Mesenteric fat pad (tissue), 1 donor: ENCODE results near the gene CEP85L. TPM values are rescaled to one million over a fixed set of nuclear protein-coding genes. Genes with fewer than 3 reads are reported as not detected.

Source experiments
- DNase-seq: peaks from one replicate; pipeline ENCODE4 v3.0.0-alpha.2; 2020; ENCODE audit warnings: low spot score
- total RNA-seq: library from RNA; stranded (reverse); fragmentation: NEBNext Ultra II Directional; extraction: Animal tissue kit (Norgen Biotek cat#: 25700); gene quantifications from one replicate; pipeline ENCODE4 v1.2.1, GENCODE V29; 2021
- donor health status: DM: yes; HTN: yes; CAD: no.

Gene CEP85L
- total RNA-seq, 1 donor from 2014 or later = 11.6 TPM

DNA sequence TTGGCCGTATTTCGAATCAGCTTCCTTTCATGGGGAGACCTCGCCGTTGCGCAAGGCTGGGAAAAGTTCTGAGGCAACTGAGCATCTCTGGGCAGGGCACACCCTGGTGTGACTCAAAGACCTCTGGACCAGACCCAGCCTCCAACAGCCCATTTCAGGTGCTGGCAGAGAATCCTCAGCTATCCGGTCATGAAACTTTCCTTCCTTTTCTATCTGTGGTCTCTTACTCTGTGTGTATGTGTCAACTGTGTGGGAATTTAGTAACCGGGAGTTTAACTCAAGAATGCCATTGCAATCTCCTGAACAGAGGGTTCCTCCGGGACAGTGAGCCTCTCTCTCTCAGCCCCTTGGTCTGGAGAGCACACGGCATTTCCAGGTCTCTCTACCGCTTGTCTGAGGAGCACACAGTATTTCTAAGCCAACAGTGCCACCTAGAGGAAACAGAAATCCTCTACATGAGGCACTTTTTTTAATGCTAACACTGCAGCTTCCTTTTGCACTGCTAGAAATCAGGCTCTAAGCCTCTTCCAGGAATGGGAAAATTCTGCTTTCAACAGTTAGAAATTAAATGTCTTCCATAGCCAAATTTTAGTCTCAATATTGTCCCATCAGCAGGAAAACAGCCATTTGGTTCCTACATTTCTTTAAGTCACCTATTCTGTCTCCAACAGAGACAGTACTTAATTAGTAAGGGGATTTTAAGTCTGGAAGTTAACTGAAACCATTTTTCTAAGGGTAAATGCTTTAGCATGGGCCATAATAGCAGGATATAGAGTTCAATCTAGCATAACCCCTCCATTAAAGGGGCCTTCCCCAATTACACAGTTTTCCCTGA lies 70.6 kb downstream of the CEP85L start:
- DNase-seq = no peak

DNA sequence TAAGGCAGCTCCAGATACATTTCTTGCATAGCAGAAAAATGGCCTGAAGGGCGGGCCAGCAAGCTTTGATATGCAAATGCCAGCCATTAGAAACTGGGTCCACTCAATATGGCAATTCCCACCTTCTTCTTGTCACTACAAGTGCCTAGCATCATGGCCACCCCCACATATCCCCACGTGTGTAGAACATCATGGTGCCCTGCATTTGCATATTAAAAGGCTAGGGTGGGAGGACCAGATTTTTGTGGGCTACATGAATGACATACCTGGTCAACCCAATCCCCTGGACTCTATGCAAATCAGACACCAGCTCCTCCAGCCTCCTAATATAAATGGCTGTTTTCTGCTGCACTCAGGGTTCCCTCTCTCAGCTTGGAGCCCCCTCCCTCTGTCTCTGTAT lies 71.6 kb downstream of the CEP85L start:
- DNase-seq = no peak

DNA sequence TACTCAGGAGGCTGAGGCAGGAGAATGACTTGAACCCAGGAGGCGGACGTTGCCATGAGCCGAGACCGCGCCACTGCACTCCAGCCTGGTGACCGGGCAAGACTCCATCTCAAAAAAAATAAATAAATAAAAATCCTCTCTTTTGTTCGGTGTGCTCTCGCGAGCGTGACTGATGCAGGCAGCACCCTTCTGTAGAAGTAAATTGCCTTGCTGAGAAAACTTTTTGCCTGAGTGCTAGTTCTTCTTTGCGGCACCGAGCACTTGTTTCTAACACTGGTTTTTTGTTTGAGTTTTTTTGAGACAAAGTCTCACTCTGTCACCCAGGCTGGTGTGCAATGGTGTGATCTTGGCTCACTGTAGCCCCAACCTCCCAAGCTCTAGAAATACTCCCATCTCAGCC lies 72.8 kb downstream of the CEP85L start:
- no peak for DNase-seq

DNA sequence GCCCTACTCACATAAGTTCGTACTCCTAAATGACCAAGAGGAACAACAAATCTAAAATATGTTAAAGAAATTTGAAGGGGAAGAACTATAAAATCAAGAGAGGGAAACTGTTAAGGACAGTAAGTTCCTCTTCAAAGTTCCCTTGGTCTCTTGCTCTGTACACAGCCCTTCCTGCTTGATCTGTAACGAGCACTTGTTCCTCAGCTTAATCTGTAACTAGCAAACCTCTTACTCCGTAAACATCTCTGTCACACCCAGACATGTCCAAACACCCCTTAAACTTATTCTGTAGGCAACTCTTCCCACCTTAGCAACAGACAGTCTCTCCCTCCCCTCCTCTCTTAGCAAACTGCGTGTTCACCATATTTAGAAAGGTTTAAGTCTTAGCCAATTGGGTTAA lies 73.4 kb downstream of the CEP85L start:
- DNase-seq = no peak

DNA sequence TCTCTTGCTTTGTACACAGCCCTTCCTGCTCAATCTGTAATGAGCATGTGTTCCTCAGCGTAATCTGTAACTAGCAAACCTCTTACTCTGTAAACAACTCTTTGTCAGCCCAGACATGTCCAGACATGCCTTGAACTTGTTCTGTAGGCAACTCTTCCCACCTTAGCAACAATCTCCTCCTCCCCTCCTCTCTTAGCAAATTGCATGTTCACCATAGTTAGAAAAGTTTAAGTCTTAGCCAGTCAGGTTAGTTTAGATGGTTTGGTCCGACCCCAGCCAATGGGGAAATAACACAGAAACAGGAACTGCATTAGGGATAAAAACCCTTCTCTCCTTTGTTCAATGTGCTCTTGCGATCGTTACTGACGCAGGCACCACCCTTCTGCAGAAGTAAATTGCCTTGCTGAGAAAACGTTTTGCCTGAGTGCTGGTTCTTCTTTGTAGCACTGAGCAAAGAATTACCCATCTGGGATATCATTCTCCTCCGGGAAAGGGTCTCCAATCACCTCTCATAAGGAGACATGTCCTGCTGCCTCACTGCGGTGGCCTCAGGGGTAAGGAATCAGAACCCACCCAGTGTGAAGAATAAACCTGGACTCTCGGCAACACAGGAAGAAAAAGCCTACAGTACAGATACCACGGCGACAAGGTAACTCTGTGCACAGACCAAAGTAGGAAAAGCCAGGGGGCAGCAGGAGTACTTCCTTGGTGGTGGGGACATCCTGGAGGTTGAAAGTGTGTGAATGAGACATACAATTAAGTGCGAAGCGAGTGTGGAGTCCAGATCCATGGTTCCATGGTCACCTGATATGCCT lies 77.1 kb downstream of the CEP85L start:
- no peak for DNase-seq

DNA sequence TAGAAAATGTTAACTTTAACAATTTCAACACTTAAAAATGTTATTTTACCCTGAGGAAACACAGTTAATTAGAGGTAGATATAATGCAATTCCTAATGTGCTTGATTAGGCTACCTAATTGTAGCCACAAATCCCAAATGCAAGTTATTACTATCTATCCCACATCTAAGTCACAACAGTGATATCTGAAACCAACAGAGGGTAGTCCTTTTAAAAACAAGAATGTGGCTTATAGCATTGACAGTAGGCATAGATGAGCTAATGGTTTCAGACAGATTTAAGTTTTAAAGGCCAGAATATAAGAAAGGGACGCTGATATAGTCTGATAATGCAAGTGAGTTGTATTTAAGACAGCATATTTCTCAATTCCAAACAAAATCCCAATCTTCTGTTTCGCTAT lies 80.3 kb downstream of the CEP85L start:
- no peak for DNase-seq

DNA sequence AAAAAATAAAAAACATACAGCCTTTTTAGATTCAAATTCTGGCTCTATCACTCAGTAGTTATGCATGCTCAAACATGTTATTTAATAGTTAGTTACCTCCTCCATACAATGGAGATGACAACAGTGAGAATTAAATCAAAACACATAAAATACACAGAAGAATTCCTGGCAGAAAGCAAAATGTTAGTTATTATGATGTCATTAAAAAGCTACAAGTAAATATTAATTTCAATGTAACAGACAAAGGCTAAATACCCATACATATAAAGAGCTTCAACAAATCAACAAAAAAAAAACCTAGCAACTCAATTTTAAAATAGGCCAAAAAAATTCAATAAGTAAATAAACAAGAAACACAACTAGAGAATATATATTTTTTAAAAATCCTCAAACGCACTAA lies 81.9 kb downstream of the CEP85L start:
- no peak for DNase-seq

DNA sequence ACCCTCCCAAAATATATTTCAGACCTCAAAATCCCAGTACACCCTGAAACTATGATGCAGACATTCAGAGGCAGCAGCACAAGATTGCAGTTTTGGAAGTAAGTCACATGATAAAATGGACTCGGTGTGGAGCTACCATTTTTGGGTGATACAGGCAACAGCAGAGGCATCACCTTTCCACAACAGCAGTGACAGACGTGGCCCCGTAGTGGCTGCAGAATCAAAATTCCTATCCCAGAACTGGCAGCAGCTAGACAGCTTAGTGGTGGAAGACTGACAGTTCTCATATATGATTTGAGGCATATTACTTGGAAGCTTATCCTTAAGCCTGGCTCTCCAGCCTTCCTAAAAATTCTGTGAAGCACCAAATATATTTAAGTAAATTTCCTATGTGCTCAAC lies 83.4 kb downstream of the CEP85L start:
- no peak for DNase-seq

DNA sequence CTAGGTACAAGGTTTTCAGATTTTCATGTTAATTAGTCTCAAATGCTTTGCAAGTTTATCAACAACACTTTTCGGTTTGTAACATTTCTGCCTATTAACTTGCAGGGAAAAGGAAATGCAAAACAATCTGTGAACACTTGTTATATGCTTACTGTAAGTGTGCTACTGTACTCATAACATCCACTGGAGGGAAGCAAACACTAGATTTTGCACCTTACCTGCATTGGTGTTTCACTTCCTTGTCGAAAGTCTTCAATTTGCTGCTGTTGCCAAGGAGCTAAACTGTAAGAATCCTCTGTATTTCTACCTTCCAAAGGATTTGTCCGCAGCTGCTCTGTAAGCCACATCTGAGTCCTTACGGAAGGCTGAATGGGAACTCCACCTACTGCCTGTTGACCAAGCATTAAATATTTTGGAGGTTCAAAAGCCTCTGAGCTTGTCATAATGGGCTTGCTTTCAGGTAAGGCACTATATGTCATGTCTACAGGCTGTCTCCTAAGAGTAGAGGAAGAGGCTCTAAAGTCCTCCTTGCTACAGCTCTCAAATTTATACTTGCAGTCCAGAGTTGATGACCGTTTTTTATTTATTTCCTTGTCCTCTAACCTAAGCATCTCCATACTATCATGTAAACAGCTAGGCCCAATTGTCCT lies 86.0 kb downstream of the CEP85L start:
- DNase-seq = no peak

DNA sequence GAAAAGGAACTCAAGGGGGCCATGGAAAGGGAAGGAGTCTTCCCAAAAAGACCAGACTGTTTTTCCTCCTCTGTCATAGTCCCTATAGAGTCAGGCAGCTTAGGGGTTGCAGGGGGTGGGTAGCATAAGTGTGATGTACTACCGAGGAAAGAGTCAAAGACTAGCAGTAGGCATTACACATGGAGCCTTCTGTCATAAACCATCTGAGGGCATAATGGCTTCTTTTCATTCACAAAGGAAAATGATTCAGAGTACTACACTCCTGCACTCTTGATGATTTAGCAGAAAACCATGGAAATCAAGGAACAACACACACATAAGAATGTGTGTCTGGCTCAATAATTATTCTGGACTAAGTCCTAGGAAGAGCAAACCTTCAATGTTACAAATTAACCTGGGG lies 88.4 kb downstream of the CEP85L start:
- DNase-seq = no peak

DNA sequence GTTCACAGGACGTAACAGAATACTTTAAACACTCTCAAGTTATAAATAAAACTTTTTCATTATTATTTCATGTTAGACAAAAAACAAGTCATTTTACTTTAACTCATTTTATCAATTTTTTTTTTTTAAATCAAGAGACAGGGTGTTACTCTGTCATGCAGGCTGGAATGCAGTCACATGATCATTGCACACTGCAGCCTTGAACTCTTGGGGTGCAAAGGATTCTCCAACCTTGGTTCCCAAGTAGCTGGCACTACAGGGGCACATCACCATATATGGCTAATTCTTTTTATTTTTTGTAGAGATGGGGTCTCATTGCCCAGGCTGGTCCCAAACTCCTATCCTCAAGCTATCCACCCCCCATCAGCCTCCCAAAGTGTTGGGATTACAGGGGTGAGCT lies 89.1 kb downstream of the CEP85L start:
- no peak for DNase-seq

DNA sequence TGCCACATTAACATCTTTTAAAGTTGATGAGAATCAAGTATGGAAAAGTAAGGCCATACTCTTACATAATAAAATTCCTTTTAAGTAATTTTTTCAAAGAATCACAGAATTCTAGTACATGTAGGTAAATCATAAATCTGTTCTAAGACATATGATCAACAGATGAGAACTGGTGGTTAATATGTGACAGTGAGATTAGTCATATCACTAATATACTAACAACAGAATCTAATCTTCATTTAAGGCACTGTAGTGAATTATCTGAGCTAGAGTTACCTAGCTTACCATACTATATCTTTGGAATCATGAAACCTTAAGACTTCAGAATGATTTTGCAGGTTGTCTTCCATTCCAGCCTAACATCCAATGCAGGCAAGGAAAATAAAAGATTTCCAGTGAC lies 91.7 kb downstream of the CEP85L start:
- no peak for DNase-seq

DNA sequence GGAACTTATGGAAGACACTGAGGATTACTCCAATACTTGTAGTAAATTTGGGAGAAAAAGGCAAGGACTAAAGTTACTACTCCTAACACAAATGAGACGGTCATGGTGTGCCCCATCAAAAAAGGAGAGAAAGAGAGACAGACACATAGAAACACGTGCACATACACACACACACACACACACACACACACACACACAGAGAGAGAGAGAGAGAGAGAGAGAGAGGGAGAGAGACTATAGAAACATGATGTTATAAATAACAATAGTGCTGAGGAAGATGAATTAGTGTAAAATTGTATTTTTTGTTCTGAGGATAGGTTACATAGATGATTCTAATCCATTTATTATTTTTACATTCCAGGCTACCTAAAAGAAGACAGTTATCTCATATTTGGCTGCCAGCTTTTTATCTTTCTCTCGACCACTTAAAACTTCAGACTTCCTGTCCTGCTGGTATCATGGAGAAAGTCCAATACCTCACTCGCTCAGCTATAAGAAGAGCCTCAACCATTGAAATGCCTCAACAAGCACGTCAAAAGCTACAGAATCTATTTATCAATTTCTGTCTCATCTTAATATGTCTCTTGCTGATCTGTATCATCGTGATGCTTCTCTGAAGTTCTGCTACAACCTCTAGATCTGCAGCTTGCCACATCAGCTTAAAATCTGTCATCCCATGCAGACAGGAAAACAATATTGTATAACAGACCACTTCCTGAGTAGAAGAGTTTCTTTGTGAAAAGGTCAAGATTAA lies 92.8 kb downstream of the CEP85L start:
- no peak for DNase-seq

DNA sequence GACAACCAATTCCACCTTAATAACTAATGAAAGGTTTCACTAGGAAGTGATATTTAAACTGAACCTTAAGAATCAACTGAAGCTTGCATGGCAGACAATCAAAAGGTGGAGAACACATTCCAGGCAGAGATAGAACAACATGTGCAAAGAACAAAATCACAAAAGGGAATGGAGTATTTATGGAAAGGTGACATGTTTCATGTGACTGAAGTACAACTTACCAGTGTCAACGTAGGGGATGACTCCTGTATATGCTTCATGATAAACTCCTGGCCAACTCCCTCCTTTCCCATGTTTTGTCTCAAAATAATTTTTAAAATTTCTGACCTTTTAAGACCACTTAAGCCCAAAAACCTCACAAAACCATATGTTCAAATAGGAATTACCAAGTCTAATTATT lies 96.7 kb downstream of the CEP85L start:
- DNase-seq = no peak

DNA sequence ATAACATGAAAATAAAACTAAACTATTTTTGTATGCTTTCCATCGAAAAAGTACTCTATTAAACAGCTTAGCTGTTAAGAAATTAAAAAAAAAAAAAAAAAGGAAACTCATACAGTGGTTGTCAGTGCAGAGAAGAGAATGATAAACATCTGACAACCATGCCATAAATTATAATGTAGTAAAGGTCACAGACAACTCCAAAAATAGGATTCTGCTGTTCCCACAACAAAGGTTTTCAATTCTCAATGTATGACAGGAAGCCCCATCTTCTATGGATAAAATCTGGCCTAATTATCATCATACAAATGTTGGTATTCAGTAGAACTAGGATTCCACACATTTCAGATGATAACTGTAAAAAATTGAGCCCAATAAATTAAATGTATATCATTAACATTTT lies 98.3 kb downstream of the CEP85L start:
- no peak for DNase-seq

DNA sequence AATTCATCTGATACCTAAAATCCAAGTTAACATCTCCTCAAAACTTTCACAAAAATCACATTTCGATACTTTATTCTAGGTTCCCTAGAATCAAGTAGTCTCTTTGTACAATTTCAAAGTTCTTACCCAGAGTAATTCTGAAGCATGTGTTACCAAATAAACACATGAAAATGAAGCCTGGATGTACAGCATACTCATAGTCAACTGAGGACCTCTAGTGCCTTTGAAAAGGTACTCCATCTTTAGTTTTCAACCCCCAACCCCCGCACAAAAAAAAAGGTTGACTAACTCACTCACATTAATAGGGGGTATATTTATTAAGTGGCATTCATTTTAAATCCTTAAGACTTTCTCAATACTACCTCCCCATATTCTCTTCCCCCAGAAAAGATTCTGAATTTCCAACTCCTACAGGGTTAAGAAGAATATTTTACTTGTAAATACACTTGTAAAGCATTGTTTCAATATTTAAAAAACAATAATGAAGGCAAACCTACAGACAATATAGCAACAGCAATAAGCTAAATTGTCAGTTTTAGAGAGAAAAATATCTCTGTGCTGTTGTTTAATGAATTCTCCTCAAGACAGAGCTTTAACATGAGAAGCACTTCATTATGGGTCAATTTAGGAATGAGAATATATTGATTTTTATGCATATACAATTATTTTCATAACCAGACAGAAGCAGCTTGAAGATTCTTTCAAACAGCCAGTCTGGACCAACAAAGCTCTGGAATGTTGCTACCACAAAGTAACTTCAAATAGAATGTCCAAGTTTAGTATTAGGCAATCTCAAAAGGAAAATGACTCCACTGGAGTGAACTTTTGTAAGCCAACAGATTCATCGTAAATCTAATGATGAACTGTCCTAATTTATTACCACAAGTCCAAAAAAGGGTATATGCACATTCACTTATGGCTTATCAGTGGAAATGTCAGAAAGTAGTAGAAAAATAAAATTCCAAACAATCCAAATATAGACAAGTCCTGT lies 100.0 kb downstream of the CEP85L start:
- no peak for DNase-seq

DNA sequence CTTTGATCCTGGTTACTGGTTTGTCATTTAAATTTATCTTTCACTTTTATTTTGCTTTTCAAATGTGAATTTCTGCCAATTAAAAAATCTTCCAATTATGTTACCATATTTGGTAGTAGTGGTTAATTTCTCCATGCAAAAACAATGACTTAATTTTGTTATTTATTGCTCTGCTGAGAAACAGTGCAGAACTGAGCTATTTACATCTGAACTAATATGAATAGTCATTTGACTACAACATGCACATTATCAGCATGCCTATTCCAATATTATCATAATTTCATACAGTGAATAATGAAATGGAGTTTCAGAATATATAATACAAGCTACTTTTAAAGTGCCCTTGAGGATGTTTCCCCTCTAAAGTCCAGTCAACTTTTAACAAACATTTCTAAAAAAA lies 102.8 kb downstream of the CEP85L start:
- DNase-seq = no peak

DNA sequence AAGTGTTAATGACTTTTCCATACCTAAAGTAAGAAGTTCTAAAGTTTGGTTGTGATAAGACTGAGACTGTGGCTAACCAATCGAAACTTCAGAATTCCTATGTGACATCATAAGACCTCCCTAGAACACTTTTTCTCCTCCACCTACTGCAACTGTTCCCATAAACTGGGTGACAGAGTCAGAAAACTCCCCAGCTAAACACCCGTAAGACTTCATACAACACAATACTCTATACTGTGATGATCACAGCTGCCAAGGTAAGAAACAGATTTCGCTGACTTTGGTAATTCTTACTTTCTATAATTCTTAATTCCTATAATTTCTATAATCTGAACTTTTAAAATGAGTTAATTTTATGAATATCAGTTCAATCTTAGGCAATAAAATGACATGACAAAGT lies 103.3 kb downstream of the CEP85L start, which contains the start of gene PLN:
PLN (plus strand) TSS at position 161 of the 400 bp plus-strand sequence. CDS start 10,626 bp downstream, outside the sequence.
- no peak for DNase-seq

DNA sequence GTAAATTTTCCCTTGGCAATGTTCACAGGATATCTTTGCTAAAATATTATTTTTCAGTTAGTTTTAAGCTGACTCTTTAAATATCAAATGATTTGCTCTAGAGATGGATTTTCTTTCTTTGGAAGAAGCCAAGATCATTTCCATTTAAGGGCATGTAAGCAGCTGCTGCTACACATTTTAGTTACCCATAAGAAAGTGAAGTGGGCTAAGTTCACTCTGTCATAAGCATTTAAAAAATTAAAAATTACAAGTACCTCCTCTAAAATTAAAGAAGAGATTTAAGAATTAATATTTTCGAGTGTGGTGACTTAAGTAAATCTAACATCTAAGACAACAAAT lies 104.5 kb downstream of the CEP85L start:
- DNase-seq = no peak
